ENCODE data around the gene UBE2V1.

UBE2V1 gene

GRCh38 chr20:50062006-50062838 is 50.7 kb downstream of the UBE2V1 start:
- Histone ChIP-seq H3K27me3 (ENCODE audit: insufficient read depth, low read length, poor library complexity, severe bottlenecking) (no peaks in the 10 kb centered on the region), H3F3A (ENCODE audit: low read depth) (no peaks in the 10 kb centered on the region), H3K9me3 (ENCODE audit: insufficient read depth, low read depth, low read length) (no peaks in the 10 kb centered on the region), H3K4me2 (ENCODE audit: low read depth, low read length, poor library complexity, severe bottlenecking) (no peak overlapping the region), H4K20me1 (ENCODE audit: insufficient read depth, low read length, poor library complexity, severe bottlenecking) (no peaks in the 10 kb centered on the region), H3K4me3 (ENCODE audit: low read length, poor library complexity, severe bottlenecking) (no peak overlapping the region), H3K79me2 (ENCODE audit: insufficient read depth, low read length) (no peaks in the 10 kb centered on the region), H3K9me2 (replicated peaks; ENCODE audit: low read depth, low read length) (no peaks in the 10 kb centered on the region), H3K4me1 (ENCODE audit: insufficient read depth, low read length, poor library complexity, severe bottlenecking) (no peaks in the 10 kb centered on the region), H3K9ac (ENCODE audit: low read depth, low read length, poor library complexity, severe bottlenecking) (no peak overlapping the region), H2AFZ (ENCODE audit: low read length) (no peak overlapping the region), H3K36me3 (ENCODE audit: insufficient read depth, low read length) (no peaks in the 10 kb centered on the region)
- no peak for TF ChIP-seq EZH2phosphoT487 (IDR thresholded peaks at IDR 0.05; ENCODE audit: borderline replicate concordance)
- TF ChIP-seq CTCF (conservative IDR thresholded peaks at IDR 0.05; ENCODE audit: low read length), result no peak

GRCh38 chr20:50061151-50062005 is 51.6 kb downstream of the UBE2V1 start:
- Histone ChIP-seq H3F3A (ENCODE audit: low read depth) (no peaks in the 10 kb centered on the region), H3K9ac (ENCODE audit: low read depth, low read length, poor library complexity, severe bottlenecking) (no peak overlapping the region), H3K4me3 (ENCODE audit: low read length, poor library complexity, severe bottlenecking) (no peak overlapping the region), H3K9me2 (replicated peaks; ENCODE audit: low read depth, low read length) (no peaks in the 10 kb centered on the region), H3K9me3 (ENCODE audit: insufficient read depth, low read depth, low read length) (no peaks in the 10 kb centered on the region), H3K36me3 (ENCODE audit: insufficient read depth, low read length) (no peaks in the 10 kb centered on the region), H3K27me3 (ENCODE audit: insufficient read depth, low read length, poor library complexity, severe bottlenecking) (no peaks in the 10 kb centered on the region), H3K4me2 (ENCODE audit: low read depth, low read length, poor library complexity, severe bottlenecking) (no peak overlapping the region), H2AFZ (ENCODE audit: low read length) (no peak overlapping the region), H4K20me1 (ENCODE audit: insufficient read depth, low read length, poor library complexity, severe bottlenecking) (no peaks in the 10 kb centered on the region), H3K4me1 (ENCODE audit: insufficient read depth, low read length, poor library complexity, severe bottlenecking) (no peaks in the 10 kb centered on the region), H3K79me2 (ENCODE audit: insufficient read depth, low read length) (no peaks in the 10 kb centered on the region)
- TF ChIP-seq EZH2phosphoT487 (IDR thresholded peaks at IDR 0.05; ENCODE audit: borderline replicate concordance), result no peak
- no peak for TF ChIP-seq CTCF (conservative IDR thresholded peaks at IDR 0.05; ENCODE audit: low read length)

GRCh38 chr20:50058662-50059402 is 54.1 kb downstream of the UBE2V1 start:
- Histone ChIP-seq H3K9me2 (replicated peaks; ENCODE audit: low read depth, low read length) (no peaks in the 10 kb centered on the region), H3K4me1 (ENCODE audit: insufficient read depth, low read length, poor library complexity, severe bottlenecking) (no peaks in the 10 kb centered on the region), H3K9me3 (ENCODE audit: insufficient read depth, low read depth, low read length) (no peaks in the 10 kb centered on the region), H4K20me1 (ENCODE audit: insufficient read depth, low read length, poor library complexity, severe bottlenecking) (no peaks in the 10 kb centered on the region), H2AFZ (ENCODE audit: low read length) (no peak overlapping the region), H3K4me3 (ENCODE audit: low read length, poor library complexity, severe bottlenecking) (no peak overlapping the region), H3K36me3 (ENCODE audit: insufficient read depth, low read length) (no peaks in the 10 kb centered on the region), H3F3A (ENCODE audit: low read depth) (no peaks in the 10 kb centered on the region), H3K27me3 (ENCODE audit: insufficient read depth, low read length, poor library complexity, severe bottlenecking) (no peaks in the 10 kb centered on the region), H3K79me2 (ENCODE audit: insufficient read depth, low read length) (no peaks in the 10 kb centered on the region), H3K9ac (ENCODE audit: low read depth, low read length, poor library complexity, severe bottlenecking) (no peak overlapping the region), H3K4me2 (ENCODE audit: low read depth, low read length, poor library complexity, severe bottlenecking) (no peak overlapping the region)
- TF ChIP-seq EZH2phosphoT487 (IDR thresholded peaks at IDR 0.05; ENCODE audit: borderline replicate concordance) (no peak), CTCF (conservative IDR thresholded peaks at IDR 0.05; ENCODE audit: low read length) (no peak)
